Smooth muscle cell (in vitro differentiated cells): ENCODE data around the gene EXOC6B. TPM values are rescaled to one million over a fixed set of nuclear protein-coding genes. Genes with fewer than 3 reads are reported as not detected.

Experiments
- DNase-seq: peaks from one replicate; lab custom pipeline; 2025; ENCODE audit not compliant: unreplicated experiment; lab: John Stamatoyannopoulos, UW
- H2AFZ ChIP-seq: fragments of 200-600 bp; sonication (generic); 2 replicates; pipeline ENCODE4 v1.6.0; 2016; ENCODE audit warnings: antibody characterized with exemption, low read depth, mild to moderate bottlenecking
- H3F3A ChIP-seq: fragments of 200-600 bp; sonication (generic); 2 replicates; pipeline ENCODE4 v1.6.0; 2017; ENCODE audit warnings: antibody characterized with exemption, low read depth
- H3K27ac ChIP-seq: fragments of 200-600 bp; sonication (generic); 2 replicates; pipeline ENCODE4 v1.5.1; 2016; ENCODE audit warnings: low read depth, mild to moderate bottlenecking
- H3K27me3 ChIP-seq: fragments of 200-600 bp; sonication (generic); 2 replicates; pipeline ENCODE4 v1.6.1; 2016; ENCODE audit warnings: low read depth, mild to moderate bottlenecking
- H3K36me3 ChIP-seq: fragments of 200-600 bp; sonication (generic); 2 replicates; pipeline ENCODE4 v1.5.1; 2016; ENCODE audit warnings: low read depth
- H3K4me1 ChIP-seq: fragments of 200-600 bp; sonication (generic); 2 replicates; pipeline ENCODE4 v1.5.1; 2016; ENCODE audit warnings: low read depth
- H3K4me2 ChIP-seq: fragments of 200-600 bp; sonication (generic); 2 replicates; pipeline ENCODE4 v1.6.0; 2016; ENCODE audit warnings: mild to moderate bottlenecking
- H3K4me3 ChIP-seq: fragments of 200-600 bp; sonication (generic); 2 replicates; pipeline ENCODE4 v1.5.1; 2016; ENCODE audit warnings: mild to moderate bottlenecking
- H3K79me2 ChIP-seq: fragments of 200-600 bp; sonication (generic); 2 replicates; pipeline ENCODE4 v1.6.0; 2016; ENCODE audit warnings: low read depth, mild to moderate bottlenecking
- H3K9ac ChIP-seq: fragments of 200-600 bp; sonication (generic); 2 replicates; pipeline ENCODE4 v1.6.0; 2016; ENCODE audit warnings: low read depth
- H3K9me3 ChIP-seq: fragments of 200-600 bp; sonication (generic); replicated peaks from 2 replicates; pipeline ENCODE4 v1.5.1; 2016; ENCODE audit warnings: low read depth
- H4K20me1 ChIP-seq: fragments of 200-600 bp; sonication (generic); 2 replicates; pipeline ENCODE4 v1.6.0; 2016; ENCODE audit warnings: low read depth
- CTCF ChIP-seq: fragments of 200-600 bp; sonication (generic); IDR thresholded peaks from 2 replicates; pipeline ENCODE4 v1.5.1; 2017; ENCODE audit warnings: borderline replicate concordance, mild to moderate bottlenecking, antibody characterized with exemption; ENCODE audit not compliant: insufficient read depth, poor library complexity, severe bottlenecking
- WGBS: methylation state at CpG from one replicate; pipeline ENCODE4 v1.1.7; 2016; ENCODE audit warnings: low lambda C conversion rate; 5-methylcytosine and 5-hydroxymethylcytosine counted together
- polyA plus RNA-seq: library from polyadenylated mRNA; unstranded; fragments of >200 nt; fragmentation: Nextera tagmentation; extraction: Ambion mirVana; gene quantifications from 2 replicates; pipeline ENCODE4 v1.2.1, GENCODE V29; 2016
- total RNA-seq: library from RNA; depleted of rRNA; stranded (reverse); fragments of >200 nt; gene quantifications from 2 replicates; pipeline ENCODE4 v1.2.3, GENCODE V29; 2014

The EXOC6B gene
- total and polyA plus RNA-seq, 2 experiments from 2014 or later: 6.9 to 19.7 TPM

- no peak for TF ChIP-seq CTCF
- H3K4me1 ChIP-seq: no peaks in the 10 kb centered on the region
- no peak overlapping the region for H3K4me2 ChIP-seq
- no peaks in the 10 kb centered on the region for H4K20me1 ChIP-seq
- H2AFZ ChIP-seq: no peak overlapping the region
- no peaks in the 10 kb centered on the region for H3K27me3 ChIP-seq
- WGBS: 42% methylated on average over 3 of the region's 3 CpGs
- no peaks in the 10 kb centered on the region for H3K9me3 ChIP-seq
- no peak overlapping the region for H3K4me3 ChIP-seq
- DNase-seq: no peak
- no peaks in the 10 kb centered on the region for H3K79me2 ChIP-seq
- no peak overlapping the region for H3K9ac ChIP-seq
- H3K27ac ChIP-seq: no peak overlapping the region
- H3K36me3 ChIP-seq: no peaks in the 10 kb centered on the region
- no peaks in the 10 kb centered on the region for H3F3A ChIP-seq
These were observed 15.8 kb upstream of the EXOC6B start for GRCh38 chr2:72841462-72842125.

GRCh38 chr2:72840066-72840465, 14.2 kb upstream of the EXOC6B start:
- Histone ChIP-seq H3K79me2 (no peaks in the 10 kb centered on the region), H3K27ac (no peak overlapping the region), H3K4me2 (no peak overlapping the region), H3K4me1 (no peaks in the 10 kb centered on the region), H3F3A (no peaks in the 10 kb centered on the region), H3K9me3 (no peaks in the 10 kb centered on the region), H3K4me3 (no peak overlapping the region), H2AFZ (no peak overlapping the region), H3K27me3 (no peaks in the 10 kb centered on the region), H4K20me1 (no peaks in the 10 kb centered on the region), H3K9ac (no peak overlapping the region), H3K36me3 (no peaks in the 10 kb centered on the region)
- no peak for TF ChIP-seq CTCF
- DNase-seq: no peak
- WGBS: 91% methylated on average over 2 of the region's 2 CpGs

- no peaks in the 10 kb centered on the region for H3K9me3 ChIP-seq
- H3K27me3 ChIP-seq: no peaks in the 10 kb centered on the region
- no peaks in the 10 kb centered on the region for H3K79me2 ChIP-seq
- no peaks in the 10 kb centered on the region for H3F3A ChIP-seq
- H3K36me3 ChIP-seq: no peaks in the 10 kb centered on the region
- no peaks in the 10 kb centered on the region for H3K4me1 ChIP-seq
- WGBS: 26% methylated on average over 4 of the region's 4 CpGs
- H3K4me2 ChIP-seq: no peak overlapping the region
- H3K27ac ChIP-seq: no peak overlapping the region
- no peak overlapping the region for H3K4me3 ChIP-seq
- no peak for TF ChIP-seq CTCF
- no peak overlapping the region for H3K9ac ChIP-seq
- H4K20me1 ChIP-seq: no peaks in the 10 kb centered on the region
- no peak for DNase-seq
- no peak overlapping the region for H2AFZ ChIP-seq
These were observed 11.3 kb upstream of the EXOC6B start for GRCh38 chr2:72837171-72837570.

- H3K9me3 ChIP-seq: no peaks in the 10 kb centered on the region
These were observed 9.6 kb upstream of the EXOC6B start for GRCh38 chr2:72835403-72835802.

More at GRCh38 chr2:72835403-72835802, 9.6 kb upstream of the EXOC6B start:
- H3K79me2 ChIP-seq: no peaks in the 10 kb centered on the region
- H3K36me3 ChIP-seq: no peaks in the 10 kb centered on the region
- no peaks in the 10 kb centered on the region for H4K20me1 ChIP-seq
- H3K9ac ChIP-seq: no peak overlapping the region
- H3K27me3 ChIP-seq: no peaks in the 10 kb centered on the region
- no peak overlapping the region for H3K4me3 ChIP-seq
- H3F3A ChIP-seq: no peaks in the 10 kb centered on the region
- DNase-seq: no peak
- 83% methylated on average over 1 of the region's 1 CpG for WGBS
- H3K27ac ChIP-seq: no peak overlapping the region
- H3K4me2 ChIP-seq: no peak overlapping the region
- no peak overlapping the region for H2AFZ ChIP-seq
- no peak for TF ChIP-seq CTCF
- no peaks in the 10 kb centered on the region for H3K4me1 ChIP-seq
